ENCODE measurements around the gene GPR158. TPM values are rescaled to one million over a fixed set of nuclear protein-coding genes. Genes with fewer than 3 reads are reported as not detected.

The GPR158 gene
- polyA plus RNA-seq, 4 donors: 0.25 to 0.44 (median 0.32) TPM

Other genes starting within 250 kb of the GPR158 start
- gene PRTFDC1, start 222.4 kb upstream of the GPR158 start, polyA plus RNA-seq (ENCODE audit: insufficient read length in 4 of 4): 10 to 100 TPM; 37.3 to 50.7 (median 43.0) TPM
- 1 to 10 TPM; 4.0 to 5.5 (median 4.8) TPM for gene ENKUR, start 158.8 kb upstream of the GPR158 start, polyA plus RNA-seq (ENCODE audit: insufficient read length in 4 of 4)
- gene THNSL1, start 158.4 kb upstream of the GPR158 start, polyA plus RNA-seq (ENCODE audit: insufficient read length in 4 of 4): 10 to 100 TPM; 15.8 to 19.6 (median 17.9) TPM